Neural progenitor cell (in vitro differentiated cells): ENCODE data around the gene LRRC9.

ENCODE experiments used
- CTCF ChIP-seq: fragments of 200-600 bp; sonication (generic); IDR thresholded peaks from 2 replicates; pipeline ENCODE4 v1.5.1; 2017; ENCODE audit warnings: antibody characterized with exemption, mild to moderate bottlenecking
- EZH2 ChIP-seq: fragments of 200-600 bp; sonication (generic); IDR thresholded peaks from 2 replicates; pipeline ENCODE4 v1.6.1; 2017; ENCODE audit warnings: antibody characterized with exemption, mild to moderate bottlenecking, moderate library complexity
- EZH2phosphoT487 ChIP-seq: fragments of 200-600 bp; sonication (generic); IDR thresholded peaks from 2 replicates; pipeline ENCODE4 v1.6.1; 2017; ENCODE audit warnings: antibody characterized with exemption

- TF ChIP-seq EZH2, result no peak
- TF ChIP-seq CTCF, result no peak
- no peak for TF ChIP-seq EZH2phosphoT487
Measured at GRCh38 chr14:60093080-60093479, 173.1 kb downstream of the LRRC9 start.
